Measurements from ENCODE around the gene SLX4IP. TPM values are rescaled to one million over a fixed set of nuclear protein-coding genes. Genes with fewer than 3 reads are reported as not detected.

SLX4IP gene
- total RNA-seq, 1 experiment from 2014 or later: 7.0 TPM

DNA sequence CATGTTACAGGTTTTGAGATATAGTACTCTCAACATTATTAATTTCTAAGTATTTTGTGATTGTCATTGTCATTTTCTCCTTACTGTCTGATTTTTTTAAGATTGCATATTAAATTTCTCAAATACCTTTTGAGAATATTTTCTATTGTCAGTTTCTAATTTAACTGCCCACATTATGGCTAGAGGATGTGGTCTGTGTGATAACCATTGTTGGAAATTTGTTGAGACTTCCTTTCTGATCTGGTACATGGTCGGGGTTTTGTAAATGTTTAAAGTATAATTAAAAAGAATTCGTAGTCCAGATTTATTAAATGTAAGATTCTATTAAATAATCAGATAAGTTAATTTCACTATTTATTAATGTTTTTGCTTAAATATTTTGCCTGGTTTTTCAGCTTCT is 60.1 kb downstream of the SLX4IP start:
- DNase-seq (ENCODE audit: low read depth): no peak

DNA sequence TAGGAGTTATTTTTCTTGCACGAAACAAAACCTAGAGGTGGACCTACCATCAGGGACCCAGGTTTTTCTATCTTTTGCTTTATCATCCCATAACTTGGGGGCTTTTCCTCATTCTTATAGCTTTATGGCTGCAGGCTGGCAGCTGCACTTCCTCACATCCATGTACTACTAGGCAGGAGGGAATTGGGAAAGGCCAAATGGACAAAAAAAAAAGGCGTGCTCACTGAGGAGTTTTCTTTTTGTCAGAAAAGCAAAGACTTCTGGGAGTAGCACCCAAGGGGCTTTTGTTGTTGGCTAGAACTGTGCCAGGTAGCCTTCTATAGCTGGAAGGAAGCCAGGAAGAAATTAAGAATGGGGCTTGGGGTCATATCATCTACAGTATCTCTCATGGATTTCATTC is 61.4 kb downstream of the SLX4IP start:
- DNase-seq (ENCODE audit: low read depth): no peak

DNA sequence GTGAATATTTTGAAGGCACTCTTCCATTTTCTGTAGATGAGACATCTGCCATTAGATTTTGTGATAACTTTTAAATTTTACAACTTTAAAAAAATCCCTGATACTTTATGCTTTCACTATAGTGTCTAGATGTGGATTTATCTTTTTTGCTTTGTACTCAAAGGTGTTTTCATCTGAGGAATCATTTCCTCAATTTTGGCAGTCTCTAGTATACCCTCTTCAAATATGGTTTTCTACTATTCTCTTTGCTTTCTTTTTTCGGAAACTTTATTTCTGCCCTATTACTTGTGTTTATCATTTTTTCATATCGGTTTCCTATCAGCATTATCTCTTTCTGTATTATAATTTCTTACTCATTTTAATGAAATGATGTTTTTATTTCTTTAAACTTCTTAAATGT is 62.2 kb downstream of the SLX4IP start:
- no peak for DNase-seq (ENCODE audit: low read depth)

DNA sequence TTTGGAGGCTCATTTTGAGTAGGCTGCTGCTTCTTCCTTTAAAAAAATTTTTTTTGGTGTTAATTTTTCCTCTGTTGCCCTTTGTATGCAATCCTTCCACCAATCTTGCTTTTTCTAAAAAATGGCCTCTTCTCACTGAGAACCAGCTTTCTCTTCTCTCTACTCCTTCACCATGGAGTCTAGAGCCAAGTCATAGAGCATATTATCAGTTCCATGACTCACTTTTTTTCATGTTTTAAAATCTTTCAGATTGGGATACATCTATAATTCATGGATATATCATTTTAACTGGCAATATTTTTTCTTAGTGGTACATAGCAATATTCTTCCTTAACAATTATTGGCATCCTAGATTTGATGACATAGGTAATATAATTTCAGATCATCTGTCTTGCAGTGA is 62.7 kb downstream of the SLX4IP start:
- DNase-seq (ENCODE audit: low read depth): no peak

DNA sequence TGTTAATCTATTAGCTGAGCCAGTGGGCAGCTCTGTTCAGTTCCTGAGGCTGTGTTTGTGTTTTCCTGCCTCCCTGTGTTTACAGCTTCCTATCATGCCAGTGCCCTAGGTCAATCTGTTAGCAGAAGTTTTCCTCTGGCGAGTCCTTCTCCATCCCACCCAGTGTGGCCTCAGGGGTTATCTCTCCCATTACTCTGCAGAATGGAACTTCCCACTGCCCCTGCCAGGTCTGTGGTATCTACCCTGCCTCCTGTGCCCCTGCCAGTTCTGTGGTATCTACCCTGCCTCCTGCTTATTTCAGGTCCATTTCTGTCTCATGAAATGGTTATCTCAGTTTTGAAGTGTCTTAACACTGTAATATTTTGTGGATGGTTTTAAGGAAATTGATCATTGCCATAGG is 63.1 kb downstream of the SLX4IP start:
- no peak for DNase-seq (ENCODE audit: low read depth)

DNA sequence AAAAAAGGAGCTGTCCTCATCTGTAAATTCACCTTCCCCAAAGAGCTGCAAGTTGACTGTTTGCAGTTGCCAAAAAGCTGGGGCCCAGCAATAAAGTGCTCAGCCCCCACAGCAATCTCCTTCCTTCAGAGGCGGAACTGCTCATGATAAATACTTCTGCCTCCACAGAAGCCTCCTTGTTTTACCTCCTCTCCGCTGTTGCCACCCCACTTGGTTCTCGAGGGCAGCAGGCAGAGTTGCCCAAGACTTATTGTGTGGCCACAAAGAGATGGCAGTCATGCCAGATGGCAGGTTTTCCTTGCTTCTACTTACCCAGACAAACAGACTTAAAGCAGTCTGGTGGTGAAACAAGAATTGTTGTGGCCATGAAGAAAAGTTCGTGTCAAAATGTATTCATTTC is 66.3 kb downstream of the SLX4IP start:
- no peak for DNase-seq (ENCODE audit: low read depth)

DNA sequence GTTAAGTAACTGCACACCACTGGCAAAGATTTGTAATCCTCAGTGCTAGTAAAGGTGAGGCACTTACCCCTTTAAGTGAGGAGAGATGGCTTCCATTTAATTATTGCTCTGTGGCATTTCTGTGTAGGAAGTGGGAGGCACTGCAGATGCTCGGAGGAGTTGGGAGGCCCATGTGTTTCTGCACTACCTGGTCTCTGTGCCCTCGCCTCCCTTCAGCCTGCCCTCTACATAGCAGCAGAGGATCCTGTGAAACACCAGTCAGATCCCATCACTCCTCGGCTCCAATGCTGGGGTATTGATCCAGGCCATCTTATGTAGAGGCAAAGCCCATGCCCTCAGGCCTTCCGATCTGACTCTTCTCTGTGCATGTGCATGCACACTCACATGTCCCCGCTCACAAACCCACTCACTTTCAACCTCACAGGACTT is 67.0 kb downstream of the SLX4IP start:
- DNase-seq (ENCODE audit: low read depth): no peak

DNA sequence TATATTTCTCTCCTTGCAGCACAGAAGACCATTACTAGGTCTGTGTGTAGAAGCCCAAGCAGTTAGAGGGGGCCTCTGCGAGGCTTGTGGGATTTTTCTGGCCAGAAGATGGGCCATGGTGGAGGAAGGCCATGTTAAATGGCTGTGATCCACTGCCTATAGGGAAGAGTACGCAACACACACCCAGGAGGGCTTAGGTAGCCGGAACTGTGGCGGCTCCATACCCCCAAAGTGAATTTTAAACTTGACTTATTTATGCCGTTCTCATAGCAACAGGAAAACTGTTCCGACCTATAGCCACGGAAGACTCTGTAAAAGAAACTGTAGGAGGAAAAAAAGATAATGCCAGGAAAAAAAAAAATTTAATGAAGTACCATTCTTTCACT is 69.5 kb downstream of the SLX4IP start:
- no peak for DNase-seq (ENCODE audit: low read depth)

DNA sequence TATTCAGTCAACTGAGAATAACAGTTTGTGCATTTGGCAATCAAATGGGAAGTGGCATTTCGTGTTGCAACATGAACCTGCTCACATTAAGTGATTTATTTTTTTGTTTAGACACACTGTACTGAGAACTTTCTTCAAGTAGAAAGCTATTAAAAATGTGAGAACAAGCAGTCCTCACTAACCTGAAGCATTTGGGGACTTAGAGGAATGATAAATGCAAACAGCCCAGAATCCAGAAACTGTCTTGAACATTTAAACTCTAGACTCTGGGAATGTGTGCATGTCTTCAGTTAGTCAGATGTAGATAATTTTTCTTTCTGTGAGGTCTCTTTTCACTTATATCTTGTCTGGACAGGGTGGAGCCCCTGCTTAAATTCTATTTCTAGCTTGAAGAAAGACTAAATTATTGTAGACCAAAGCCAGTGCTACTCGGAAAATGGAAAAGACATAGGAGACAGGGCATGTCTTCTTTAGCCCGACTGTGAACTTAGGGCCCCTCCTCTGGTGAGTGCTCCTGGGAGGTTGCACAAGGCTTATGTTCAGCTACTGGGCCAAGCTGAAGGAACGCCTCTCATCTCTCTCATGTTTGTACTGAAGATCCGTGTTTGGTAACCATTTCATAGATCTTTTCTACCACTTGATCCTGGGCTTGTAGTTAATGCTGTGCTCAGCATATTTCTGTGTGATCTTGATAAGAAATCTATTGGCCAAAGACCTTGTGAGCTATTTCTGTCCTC is 70.1 kb downstream of the SLX4IP start:
- DNase-seq (ENCODE audit: low read depth): no peak

DNA sequence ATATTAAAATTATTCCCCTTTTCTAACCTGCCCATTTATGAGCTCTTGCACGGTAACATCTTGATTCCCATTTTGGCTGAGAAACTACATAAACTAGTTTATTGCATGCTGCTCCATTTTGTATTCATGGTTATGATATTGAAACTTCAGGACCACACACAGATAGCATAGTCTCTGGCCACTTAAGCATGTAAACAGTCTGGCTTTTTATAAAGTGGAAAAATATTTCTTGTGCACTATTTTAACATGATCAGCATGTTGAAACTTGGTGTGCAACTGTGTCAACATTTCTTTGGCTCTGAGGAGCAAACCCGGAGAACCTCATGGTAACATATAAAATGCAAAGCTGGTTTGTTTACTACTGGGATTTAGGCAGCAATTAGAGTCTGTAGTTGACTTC is 70.7 kb downstream of the SLX4IP start:
- no peak for DNase-seq (ENCODE audit: low read depth)

DNA sequence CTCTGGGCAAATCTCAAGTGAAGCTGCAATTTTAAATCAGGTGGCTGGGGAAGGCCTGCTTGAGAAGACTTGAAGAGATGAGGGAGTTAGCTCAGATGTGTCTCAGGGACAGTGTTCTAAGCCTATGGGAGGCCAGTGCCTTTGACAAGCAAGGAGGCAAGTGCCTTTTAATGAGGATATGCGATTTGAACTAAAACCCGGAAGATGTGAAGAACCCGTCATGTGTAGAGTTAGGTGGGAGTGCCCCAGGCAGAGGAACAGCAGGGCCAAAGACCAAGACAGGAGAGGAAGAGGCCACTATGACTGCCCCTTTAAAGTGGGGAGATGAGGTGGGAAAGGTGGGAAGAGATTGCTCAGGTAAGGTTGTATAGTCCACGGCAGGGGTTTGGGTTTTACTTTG is 71.9 kb downstream of the SLX4IP start:
- DNase-seq (ENCODE audit: low read depth): no peak

DNA sequence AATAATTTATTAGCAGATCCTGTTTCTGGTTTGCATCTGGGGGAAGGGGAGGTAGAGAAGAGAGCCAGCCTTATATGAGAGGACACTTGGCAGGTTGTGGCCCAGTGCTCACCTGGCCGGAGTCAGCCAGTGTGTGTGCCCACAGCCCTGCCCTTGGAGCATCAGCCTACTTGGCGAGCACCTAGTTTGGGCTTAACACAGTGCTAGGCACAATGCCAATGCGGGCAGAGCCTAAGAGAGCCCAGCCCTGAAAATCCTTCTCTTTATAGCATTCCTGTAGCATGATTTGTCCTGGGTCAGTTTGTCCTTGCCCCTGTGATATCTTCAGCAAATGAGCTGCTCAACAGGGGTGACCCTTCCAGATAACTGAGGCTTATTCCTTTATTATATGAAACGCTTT is 73.0 kb downstream of the SLX4IP start:
- DNase-seq (ENCODE audit: low read depth): peak; percentile 62

DNA sequence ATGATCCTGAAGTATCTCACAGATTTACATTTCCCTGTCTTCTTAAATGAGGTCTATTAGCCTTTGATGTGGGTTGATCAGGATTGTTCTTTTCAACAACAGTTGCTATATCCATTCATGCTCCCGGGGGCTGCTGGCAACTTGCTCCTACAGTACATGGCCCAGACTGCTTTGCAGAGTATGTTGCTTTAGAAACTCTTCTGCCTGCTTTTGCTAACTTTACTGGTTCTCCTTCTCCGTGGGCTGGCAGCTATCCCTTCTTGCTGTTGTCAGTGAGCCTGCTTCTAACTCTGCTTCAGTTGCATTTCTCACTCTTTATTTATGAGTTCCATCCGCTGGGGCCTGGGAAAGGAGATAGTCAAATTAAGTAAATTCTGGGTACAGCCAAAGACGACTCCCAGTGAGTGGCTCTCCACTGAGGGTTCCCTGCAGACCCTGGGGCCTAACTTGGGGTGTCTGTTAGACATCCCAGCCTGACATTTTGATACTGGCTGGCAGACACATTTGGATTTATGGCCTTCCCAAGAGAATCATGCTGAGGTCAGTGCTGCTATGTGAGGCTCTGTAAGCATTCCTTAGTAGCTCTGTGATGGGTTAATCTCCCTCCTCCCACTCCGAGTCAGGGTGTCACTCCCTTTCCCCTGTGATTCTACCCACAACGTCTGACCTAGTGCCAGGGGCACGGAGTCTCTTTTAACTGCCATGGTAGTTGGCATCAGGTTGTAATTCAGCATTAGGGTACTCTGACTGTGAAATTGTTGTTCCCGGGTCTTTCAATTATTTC is 73.6 kb downstream of the SLX4IP start:
- DNase-seq (ENCODE audit: low read depth): peak; percentile 72

DNA sequence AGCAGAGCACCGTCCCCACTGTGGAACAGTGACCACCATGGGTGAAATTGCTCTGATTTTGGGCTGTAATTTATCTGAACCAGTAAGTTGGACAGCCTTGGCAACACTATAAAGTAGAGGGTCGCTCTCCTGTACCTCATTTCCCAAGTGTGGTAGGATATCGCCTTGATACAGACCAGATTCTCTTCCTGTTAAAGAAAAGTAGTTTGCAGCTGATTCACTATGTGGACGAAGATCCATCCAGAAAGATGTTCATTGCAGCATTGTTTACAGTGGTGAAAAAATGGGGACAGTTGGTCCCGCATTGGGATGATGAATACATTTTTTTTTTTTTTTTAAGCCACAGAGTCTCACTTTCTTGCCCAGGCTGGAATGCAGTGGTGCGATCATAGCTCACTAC is 74.3 kb downstream of the SLX4IP start:
- no peak for DNase-seq (ENCODE audit: low read depth)

DNA sequence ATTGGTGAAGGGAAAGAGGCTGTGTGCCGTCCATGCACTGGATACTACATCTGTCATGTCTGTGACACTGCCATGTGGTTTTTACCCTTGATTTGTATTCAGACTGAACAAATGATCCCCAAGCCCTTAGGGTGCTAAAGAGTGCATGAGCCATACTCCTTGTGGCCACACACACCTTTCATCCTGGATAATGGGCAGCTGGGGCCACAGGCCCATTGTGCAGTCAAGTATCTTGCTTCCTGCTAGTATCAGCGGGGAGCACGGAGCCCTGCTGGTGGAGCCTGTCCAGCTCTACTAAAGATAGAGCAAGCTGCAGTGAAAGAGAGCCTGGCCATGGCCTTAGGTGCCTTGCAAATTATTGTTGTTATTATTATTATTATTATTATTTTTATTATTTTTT is 75.1 kb downstream of the SLX4IP start:
- DNase-seq (ENCODE audit: low read depth): no peak

DNA sequence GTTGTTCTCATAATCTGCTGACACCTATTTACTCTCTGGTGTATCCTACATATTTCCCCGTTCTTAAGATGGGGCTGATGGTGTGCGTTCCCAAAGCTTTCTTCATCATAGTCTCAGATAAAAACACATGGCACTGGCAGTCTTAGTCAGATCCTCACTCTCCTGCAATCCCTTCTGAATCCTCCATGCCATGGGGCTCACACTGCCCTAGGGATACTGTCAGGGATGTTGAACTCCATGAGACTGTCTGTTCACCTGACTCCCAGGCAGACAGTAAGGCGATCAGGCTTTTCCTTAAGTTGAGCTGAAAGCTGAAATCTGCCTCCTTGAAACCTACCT is 76.0 kb downstream of the SLX4IP start:
- DNase-seq (ENCODE audit: low read depth): no peak

DNA sequence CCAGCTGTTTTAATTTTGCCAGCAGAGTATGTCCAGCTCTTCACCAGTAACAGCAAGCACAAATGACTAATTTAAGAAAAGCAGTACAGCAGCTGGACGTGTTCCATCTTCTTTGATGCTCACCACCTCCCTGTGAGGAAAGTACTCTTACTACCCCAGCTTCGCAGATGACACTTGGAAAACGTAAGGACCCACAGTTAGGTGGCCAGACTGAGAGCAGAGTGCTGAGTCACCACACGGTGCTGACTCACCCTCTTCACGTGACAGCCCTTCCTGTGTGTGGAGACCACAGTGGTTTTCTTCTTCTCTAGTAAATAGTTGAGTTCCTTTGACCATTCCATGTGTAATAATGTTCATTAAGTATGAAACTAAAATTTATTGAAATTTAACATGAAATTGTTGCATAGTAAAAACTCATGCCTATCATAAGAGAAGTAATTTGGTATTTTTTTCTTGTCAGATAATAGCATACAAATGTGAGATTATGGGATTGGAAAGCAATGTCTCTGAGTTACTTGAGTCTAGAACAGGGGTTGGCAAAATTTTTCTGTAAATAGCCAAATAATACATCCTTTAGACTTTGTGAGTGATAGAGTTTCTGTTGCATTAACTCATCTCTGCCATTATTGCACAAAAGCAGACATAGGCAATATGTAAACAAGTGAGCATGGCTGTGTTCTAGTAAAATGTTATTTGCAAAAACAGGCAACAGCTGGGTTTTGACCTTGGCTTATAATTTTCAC is 76.6 kb downstream of the SLX4IP start:
- peak; percentile 99 for DNase-seq (ENCODE audit: low read depth)

DNA sequence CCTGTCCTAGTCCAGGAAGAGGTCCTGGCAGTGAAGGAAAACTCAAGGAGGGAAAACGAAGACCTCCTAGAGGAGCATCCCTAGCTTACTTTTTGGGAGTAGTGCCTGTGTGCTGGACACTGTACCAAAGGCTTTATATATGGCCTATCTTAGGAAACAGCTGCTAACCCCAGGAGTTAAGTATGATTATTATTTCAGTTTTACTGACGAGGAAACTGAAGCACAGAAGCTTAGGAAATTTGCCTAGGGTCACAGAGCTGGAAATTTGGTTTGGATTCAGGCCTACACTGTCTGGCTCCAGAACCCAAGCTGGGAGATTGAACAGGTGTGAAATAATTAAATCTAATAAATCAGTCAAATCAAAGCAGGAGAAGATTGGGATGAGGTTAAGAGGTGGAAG is 78.0 kb downstream of the SLX4IP start:
- no peak for DNase-seq (ENCODE audit: low read depth)

DNA sequence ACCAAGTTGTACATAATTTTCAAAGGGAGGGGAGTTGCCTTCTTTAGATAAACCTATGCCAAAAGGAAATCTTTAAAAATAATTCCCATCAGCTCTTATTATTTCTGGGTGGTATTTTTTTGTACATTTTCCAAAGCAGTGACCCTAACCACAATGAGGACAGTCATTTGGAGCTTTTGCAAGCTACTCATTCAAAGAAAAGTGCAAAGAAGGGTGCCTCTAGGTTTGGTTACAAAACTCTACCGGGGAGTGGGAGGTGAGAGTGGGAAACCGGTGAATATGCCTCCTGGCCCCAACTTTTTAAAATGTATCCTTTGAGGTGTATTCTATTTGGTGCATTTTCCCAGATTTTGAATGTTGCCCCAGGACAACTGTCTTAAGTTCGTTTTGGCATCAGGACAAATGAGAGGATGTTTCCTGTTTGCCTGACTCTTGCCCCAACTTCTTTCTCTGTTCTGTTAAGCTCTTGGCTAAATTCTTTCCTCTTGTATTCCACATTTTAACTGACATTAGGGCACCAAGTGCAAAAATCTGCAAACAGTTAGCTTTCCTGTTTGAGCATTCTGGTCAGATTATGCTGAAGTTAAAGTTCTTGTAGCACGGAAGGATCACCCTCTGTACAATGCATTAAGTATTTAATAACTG is 78.9 kb downstream of the SLX4IP start:
- DNase-seq (ENCODE audit: low read depth): peak; percentile 62

DNA sequence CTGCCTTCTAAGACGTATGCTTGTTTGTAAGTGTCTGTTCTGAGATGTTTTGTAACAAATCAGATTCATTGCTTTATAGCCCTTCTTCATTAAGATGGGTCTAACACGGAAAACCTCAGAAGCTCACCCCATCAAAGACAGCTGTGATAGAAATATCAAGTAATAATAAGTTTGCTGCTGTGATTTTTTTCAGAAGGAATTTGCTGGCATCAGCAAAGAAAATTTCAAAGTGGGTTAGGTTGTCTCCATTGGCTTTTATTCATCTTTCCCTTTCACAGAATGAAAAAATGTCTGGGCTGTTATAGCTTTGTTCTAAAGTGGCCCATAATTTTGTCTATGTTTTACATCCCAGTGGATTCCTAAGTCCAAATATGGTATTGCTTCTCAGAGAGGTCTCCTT is 81.4 kb downstream of the SLX4IP start:
- DNase-seq (ENCODE audit: low read depth): no peak

DNA sequence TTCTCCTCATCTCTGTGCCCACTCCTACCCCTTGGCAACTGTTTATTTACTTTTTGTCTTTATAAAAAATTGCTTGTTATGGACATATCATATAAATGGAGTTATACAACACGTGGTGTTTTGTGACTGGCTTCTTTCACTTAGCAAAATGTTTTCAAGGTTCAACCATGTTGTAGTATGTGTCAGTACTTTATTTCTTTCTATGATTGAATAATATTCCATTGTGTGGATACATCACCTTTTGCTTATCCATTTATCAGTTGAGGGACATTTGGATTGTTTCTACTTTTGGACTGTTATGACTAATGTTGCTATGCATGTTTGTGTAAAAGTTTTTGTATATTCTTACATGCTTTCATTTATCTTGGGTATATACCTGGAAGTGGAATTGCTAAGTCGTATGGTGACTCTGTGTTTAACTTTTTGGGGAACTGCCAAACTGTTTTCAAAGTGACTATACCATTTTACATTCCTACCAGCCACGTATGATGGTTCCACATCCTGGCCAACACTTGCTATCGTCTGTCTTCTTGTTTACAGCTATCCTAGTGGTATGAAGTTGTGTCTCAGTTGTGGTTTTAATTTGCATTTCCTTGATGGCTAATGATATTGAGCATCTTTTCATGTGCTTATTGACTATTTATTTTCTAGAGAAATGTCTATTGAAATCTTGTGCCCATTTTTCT is 84.4 kb downstream of the SLX4IP start:
- DNase-seq (ENCODE audit: low read depth): peak; percentile 82

DNA sequence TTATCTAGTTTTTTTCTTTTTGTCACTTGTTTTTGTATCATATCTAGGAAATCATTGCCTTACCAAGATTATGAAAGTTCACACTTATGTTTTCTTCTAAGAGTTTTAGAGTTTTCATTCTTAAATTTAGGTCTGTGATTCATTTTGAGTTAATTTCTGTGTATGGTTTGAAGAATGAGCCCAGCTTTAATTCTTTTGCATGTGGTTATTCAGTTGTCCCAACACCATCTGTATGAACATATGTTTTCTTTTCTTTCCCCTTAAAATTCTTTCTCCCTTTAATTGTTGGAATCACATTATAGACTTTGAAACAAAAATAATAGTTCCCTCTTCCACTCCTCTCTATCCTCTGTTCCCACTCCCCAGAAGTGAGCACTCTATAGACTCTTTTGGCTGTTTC is 85.4 kb downstream of the SLX4IP start:
- DNase-seq (ENCODE audit: low read depth): no peak

Data from LHCN-M2 (cell line).